ENCODE data around the gene ATP8A1. TPM values are rescaled to one million over a fixed set of nuclear protein-coding genes. Genes with fewer than 3 reads are reported as not detected.

ATP8A1 gene
- total and polyA plus RNA-seq, 8 donors, result 4.8 to 15.3 (median 10.8) TPM

GRCh38 chr4:42649870-42650269, 7.0 kb downstream of the ATP8A1 start:
- H3K27ac ChIP-seq, result no peak overlapping the region
- FAIRE-seq (no peak), DNase-seq (no peak), ATAC-seq (no peak)
- H3K9me3 ChIP-seq, result no peaks in the 10 kb centered on the region
- TF ChIP-seq, protein P1, sequence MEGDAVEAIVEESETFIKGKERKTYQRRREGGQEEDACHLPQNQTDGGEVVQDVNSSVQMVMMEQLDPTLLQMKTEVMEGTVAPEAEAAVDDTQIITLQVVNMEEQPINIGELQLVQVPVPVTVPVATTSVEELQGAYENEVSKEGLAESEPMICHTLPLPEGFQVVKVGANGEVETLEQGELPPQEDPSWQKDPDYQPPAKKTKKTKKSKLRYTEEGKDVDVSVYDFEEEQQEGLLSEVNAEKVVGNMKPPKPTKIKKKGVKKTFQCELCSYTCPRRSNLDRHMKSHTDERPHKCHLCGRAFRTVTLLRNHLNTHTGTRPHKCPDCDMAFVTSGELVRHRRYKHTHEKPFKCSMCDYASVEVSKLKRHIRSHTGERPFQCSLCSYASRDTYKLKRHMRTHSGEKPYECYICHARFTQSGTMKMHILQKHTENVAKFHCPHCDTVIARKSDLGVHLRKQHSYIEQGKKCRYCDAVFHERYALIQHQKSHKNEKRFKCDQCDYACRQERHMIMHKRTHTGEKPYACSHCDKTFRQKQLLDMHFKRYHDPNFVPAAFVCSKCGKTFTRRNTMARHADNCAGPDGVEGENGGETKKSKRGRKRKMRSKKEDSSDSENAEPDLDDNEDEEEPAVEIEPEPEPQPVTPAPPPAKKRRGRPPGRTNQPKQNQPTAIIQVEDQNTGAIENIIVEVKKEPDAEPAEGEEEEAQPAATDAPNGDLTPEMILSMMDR (IDR thresholded peaks at IDR 0.05), result no peak
- intact Hi-C loops (cut with DNase I), result no loop called here
- H3K4me3 ChIP-seq, result no peak overlapping the region
- WGBS, 2 donors, result 74 to 79% methylated on average over 4 of the region's 4 CpGs
- H3K36me3 ChIP-seq, result no peaks in the 10 kb centered on the region
- peaks cover 8 to 17% (median 15%) of the 10 kb centered on the region in 3 donors for H3K4me1 ChIP-seq
- H3K27me3 ChIP-seq, result no peaks in the 10 kb centered on the region

GRCh38 chr4:42646999-42647541, 9.8 kb downstream of the ATP8A1 start:
- no peak for DNase-seq
- Histone ChIP-seq H3K4me1 (no peaks in the 10 kb centered on the region), H3K36me3 (no peaks in the 10 kb centered on the region), H3K9me3 (no peaks in the 10 kb centered on the region), H3K4me3 (no peak overlapping the region), H3K27me3 (no peaks in the 10 kb centered on the region), H3K27ac (no peak overlapping the region)
- intact Hi-C loops (cut with DNase I), result no loop called here
- ATAC-seq, result no peak
- 81 to 88% methylated on average over 2 of the region's 2 CpGs for WGBS, 2 donors
- FAIRE-seq, result no peak
- TF ChIP-seq, protein P1 (IDR thresholded peaks at IDR 0.05), result no peak

DNA sequence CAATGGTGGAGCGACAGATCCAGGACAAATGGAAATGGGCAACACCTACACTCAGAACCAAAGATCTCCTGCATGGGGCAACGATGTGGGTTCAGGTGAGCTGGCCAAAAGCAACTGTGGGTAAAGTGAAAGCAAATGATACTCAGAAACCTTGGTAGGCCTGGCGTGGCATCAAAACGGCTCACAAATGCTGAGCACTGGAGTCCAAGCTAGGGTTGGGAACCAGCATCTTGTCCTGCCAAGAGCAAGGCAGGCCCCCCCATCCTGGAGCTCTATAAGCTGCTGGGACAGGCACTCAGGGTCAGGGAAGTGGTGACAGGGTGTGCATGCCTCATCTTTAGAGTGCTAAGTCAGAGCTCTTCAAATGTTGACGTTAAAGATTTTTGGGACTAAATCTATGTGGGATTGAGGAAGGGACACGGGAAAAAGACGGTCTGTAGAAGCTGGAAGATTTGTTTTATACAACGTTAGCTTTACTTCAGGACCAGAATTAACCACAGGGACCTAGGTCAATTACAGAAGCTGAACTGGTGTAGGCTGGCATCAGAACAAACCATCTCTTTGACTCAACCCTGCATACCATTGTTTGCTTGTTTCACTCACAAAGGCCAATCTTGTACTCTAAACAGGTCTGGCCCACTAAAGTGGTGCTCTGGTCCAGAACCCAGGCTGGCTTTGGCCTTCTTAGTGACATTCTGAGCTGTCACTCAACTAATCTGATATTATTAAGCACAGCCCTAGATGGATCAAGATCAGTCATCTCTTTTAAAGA, 10.7 kb downstream of the ATP8A1 start:
- Histone ChIP-seq H3K27me3 (no peaks in the 10 kb centered on the region), H3K36me3 (no peaks in the 10 kb centered on the region), H3K9me3 (no peaks in the 10 kb centered on the region), H3K27ac (no peak overlapping the region), H3K4me3 (no peak overlapping the region), H3K4me1 (peaks cover 0 to 4% (median 0%) of the 10 kb centered on the region in 3 donors)
- 93 to 96% methylated on average over 8 of the region's 8 CpGs for WGBS, 2 donors
- TF ChIP-seq, protein P1 (IDR thresholded peaks at IDR 0.05), result no peak
- FAIRE-seq, result no peak
- no peak for ATAC-seq
- intact Hi-C loops (cut with DNase I), result no loop called here
- no peak for DNase-seq

DNA sequence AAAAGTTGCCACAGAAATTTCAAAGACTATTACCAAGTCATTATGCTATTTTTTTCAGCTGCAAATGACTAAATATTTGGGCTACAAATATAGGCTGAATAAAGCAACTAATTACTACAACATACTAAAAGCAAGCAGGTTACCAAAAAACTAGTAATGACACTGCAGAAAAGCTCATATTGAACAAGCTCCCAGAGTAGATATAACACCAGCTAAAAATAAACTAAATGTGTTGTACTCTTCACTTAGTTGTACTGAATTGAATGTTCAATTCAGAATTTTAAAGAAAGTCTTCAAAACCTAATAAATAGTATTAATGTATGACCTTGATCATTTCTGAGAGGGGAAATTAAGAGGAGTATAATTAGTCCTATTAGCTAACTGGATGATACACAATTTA, 12.0 kb downstream of the ATP8A1 start:
- Histone ChIP-seq H3K9me3 (no peaks in the 10 kb centered on the region), H3K27ac (no peak overlapping the region), H3K36me3 (no peaks in the 10 kb centered on the region), H3K4me1 (peaks cover 0 to 4% (median 0%) of the 10 kb centered on the region in 3 donors), H3K27me3 (no peaks in the 10 kb centered on the region), H3K4me3 (no peak overlapping the region)
- intact Hi-C loops (cut with DNase I), result no loop called here
- FAIRE-seq (no peak), DNase-seq (no peak), ATAC-seq (no peak)
- TF ChIP-seq, protein P1 (IDR thresholded peaks at IDR 0.05), result no peak

DNA sequence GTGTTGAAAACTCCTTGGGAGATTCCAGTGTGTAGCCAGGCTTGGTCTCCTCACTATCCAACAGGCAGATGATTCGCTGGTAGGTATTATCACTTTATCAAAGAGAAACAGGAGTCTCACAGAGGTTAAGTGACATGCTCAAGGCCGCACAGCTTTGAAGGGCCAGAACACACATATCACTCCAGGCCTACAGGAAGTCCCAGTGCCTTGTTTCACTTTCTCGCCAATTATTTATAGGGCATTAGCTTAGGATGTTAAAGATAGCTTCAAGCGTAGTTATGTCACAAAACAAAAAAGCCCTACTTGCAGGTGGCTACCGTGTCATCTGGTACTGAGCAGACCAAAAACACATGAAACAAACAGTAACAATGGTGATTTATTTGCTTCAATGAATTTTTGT, 13.2 kb downstream of the ATP8A1 start:
- Histone ChIP-seq H3K4me3 (no peak overlapping the region), H3K27me3 (no peaks in the 10 kb centered on the region), H3K4me1 (peaks cover 0 to 4% (median 0%) of the 10 kb centered on the region in 3 donors), H3K27ac (no peak overlapping the region), H3K9me3 (no peaks in the 10 kb centered on the region), H3K36me3 (no peaks in the 10 kb centered on the region)
- WGBS, 2 donors, result 75 to 78% methylated on average over 5 of the region's 5 CpGs
- peak in 2 of 4 donors; percentile 22 to 25 for ATAC-seq
- no peak for DNase-seq
- TF ChIP-seq, protein P1 (IDR thresholded peaks at IDR 0.05), result no peak
- FAIRE-seq, result no peak
- intact Hi-C loops (cut with DNase I), result no loop called here
